Epithelial cell of proximal tubule (primary cell): ENCODE measurements around the gene PPP1R14C. TPM values are rescaled to one million over a fixed set of nuclear protein-coding genes. Genes with fewer than 3 reads are reported as not detected.

Experiments used
- DNase-seq: peaks from one replicate; pipeline ENCODE4 v3.0.0-alpha.2; 2011; ENCODE audit warnings: low read depth
- H3K4me3 ChIP-seq: 2 replicates; pipeline ENCODE4 v1.5.1; 2011; ENCODE audit warnings: low read depth, mild to moderate bottlenecking, low read length
- total RNA-seq: library from RNA; depleted of rRNA; stranded (reverse); fragments of >200 nt; gene quantifications from 2 replicates; pipeline ENCODE4 v1.2.3, GENCODE V29; 2015
- TF ChIP-seq, protein P1 (sequence below): conservative IDR thresholded peaks from 2 replicates; pipeline ENCODE4 v1.5.1; 2012; ENCODE audit warnings: low read depth, mild to moderate bottlenecking, low read length

The PPP1R14C gene
- total RNA-seq, 1 donor from 2014 or later: 27.0 TPM

DNA sequence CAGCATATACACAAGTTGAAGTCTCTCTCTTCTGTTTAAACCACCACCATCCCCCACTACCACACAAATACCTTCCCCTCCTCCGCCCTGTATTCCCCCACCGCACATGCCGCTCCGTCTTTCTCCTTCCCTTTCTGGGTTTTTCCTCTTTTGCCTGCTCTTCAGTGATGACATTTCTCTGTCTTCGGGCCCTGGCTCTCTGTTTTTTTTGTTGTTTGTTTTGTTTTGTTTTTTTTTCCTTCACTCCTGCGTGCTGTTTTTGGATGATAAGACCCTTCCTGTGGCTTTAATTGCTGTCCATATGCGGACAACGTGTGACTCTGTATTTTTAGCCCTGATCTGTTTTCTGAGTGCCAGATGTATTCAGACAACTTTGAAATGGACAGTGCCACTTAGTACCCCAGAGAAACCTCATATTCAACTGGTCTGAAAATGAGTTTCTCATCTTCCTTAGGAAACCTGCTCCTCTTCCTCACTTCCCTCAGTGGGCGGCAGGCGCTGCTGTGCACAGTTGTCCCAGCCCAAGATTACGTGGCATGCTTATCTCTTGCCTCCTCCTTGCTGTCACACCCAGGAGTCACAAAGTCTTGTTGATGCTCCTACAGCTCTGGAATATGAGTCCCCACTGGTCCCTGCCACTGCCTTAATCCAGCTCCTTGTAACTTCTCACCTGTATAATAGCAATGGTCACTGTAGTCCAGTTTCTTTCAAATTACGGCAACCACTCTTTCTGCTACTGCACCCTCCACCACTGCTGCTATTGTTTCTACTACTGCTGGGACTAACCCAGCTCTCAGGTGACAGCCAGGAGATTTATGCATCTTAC lies 8.2 kb downstream of the PPP1R14C start:
- TF ChIP-seq, protein P1, sequence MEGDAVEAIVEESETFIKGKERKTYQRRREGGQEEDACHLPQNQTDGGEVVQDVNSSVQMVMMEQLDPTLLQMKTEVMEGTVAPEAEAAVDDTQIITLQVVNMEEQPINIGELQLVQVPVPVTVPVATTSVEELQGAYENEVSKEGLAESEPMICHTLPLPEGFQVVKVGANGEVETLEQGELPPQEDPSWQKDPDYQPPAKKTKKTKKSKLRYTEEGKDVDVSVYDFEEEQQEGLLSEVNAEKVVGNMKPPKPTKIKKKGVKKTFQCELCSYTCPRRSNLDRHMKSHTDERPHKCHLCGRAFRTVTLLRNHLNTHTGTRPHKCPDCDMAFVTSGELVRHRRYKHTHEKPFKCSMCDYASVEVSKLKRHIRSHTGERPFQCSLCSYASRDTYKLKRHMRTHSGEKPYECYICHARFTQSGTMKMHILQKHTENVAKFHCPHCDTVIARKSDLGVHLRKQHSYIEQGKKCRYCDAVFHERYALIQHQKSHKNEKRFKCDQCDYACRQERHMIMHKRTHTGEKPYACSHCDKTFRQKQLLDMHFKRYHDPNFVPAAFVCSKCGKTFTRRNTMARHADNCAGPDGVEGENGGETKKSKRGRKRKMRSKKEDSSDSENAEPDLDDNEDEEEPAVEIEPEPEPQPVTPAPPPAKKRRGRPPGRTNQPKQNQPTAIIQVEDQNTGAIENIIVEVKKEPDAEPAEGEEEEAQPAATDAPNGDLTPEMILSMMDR: no peak
- H3K4me3 ChIP-seq: no peak overlapping the region
- no peak for DNase-seq

DNA sequence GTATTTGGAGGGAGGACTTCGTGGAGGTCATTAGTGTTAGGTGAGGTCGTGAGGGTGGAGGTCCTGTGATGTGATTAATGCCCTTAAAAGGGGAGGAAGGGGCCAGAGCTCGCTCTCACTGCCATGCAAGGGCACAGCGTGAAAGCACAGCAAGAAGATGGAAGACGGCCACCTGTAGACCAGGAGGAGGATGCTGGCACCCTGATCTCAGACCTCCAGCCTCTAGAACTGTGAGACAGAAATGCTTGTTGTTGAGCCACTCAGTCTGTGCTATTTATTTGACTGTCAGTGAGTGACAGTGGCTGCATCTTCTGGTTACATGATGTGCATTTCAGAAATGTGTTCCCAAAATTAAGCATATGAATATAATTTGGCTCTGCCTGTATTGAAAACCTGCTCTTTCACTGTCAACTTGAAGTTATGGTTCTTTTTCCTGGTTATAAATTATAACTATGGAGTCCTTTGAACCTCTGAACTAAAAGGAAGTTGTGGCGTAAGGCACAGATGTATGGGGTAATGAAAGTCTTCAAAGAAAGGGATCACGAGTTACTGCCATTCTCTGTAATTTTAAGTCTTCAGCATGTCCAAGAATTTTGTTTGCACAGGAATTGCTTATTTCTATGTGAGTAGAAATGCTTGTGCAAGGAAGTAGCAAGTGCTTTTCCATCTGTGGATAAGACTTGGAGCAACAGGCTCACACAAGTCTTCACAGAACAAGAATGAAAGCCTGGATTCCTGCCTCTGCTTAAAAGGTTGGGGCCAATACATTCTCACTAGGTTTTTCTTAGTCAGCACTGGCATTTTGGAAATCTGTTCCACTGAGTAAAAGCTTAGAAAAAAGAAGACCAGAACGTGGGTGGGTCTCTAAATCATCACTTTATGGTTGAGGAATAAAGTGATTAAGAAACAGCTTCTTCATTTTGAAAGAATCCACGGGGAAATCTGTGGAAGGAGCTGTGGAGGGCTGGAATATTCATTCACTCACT lies 10.3 kb downstream of the PPP1R14C start:
- TF ChIP-seq, protein P1: no peak
- no peak overlapping the region for H3K4me3 ChIP-seq
- DNase-seq: no peak

DNA sequence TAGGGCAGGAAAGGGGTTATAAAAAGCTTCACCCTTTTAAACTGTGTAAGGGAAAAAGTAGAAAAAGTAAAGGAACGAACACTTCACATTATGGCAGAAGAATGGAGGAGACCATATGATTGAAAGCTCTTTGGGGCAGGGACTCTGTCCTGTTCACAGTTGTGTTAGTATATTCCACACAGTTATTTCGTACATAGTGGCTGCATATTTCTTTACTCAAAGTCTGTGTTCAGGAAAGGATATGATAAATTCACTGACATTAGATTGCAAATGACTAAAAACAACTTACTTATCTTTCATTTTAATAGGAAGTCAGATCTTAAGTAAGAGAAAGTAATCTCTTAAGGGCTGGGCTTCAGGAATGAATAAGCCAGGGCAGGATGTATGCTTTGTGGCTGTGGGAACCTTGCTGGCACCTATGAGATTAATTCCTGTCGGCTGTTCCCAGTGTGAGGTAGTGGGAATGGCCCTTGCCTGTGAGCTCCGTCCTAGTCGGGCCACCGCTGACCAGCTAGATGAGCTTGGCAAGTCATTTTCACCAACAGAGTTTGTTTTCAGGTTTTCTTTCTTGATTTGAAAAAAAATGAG lies 11.2 kb downstream of the PPP1R14C start:
- H3K4me3 ChIP-seq: no peak overlapping the region
- TF ChIP-seq, protein P1: no peak
- no peak for DNase-seq

DNA sequence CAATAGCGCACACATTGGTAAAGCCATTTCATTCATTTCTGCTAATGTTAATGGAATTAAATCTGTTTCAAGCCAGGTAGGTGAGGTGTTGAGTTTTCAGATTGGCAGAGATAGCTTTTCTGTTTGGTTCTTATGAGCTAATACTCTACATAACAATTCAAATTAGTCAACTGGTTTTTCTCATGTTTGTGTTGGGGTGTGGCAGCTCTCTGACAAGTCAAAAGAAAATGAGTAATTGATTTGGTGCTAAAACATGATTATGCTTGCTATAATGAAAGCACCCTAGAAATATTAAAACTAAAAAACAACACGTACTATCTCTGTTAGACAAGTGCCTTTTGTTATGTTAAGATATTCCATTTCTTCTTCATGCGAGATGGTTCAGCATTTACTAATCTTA lies 13.6 kb downstream of the PPP1R14C start:
- no peak for DNase-seq
- no peak overlapping the region for H3K4me3 ChIP-seq
- TF ChIP-seq, protein P1: no peak

DNA sequence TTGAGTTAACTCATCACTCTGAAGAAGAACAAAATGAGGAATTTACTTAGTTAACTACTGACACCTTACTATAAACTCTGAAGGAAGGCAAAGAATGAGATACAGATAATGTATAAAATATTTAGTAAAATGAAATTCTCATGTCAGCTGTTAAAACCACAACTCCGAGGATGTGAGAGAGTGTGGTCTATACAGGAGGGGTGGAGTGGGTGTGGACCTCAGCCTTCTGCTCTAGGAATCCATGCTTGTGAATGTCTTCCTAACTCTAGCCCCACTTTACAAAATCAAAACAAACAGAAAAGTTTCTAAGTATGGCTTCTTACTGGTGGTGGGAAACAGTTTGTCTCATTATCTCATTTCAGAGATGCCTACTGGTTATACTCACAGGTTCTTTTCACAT lies 14.2 kb downstream of the PPP1R14C start:
- DNase-seq: no peak
- H3K4me3 ChIP-seq: no peak overlapping the region
- TF ChIP-seq, protein P1: no peak

DNA sequence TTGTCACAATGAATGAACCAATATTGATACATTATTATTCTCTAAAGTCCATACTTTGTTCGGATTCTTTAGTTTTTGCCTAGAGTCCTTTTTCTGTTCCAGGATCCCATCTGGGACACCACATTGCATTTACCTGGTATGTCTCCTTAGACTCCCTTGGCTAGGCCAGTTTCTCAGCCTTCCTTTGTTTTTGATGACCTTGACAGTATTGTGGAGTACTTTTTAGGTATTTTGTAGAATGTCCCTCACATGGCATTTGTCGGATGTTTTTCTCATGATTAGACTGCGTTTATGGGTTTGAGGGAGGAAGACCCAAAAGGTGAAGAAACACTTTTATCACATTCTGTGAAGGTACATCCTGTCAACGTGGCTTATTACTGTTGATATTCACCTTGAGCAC lies 16.9 kb downstream of the PPP1R14C start:
- DNase-seq: no peak
- TF ChIP-seq, protein P1: no peak
- no peak overlapping the region for H3K4me3 ChIP-seq
